HG02943 (cell line): Measurements from ENCODE around the gene RPGRIP1.
"Not testable (repeated sequence)": the region's sequence is repeated elsewhere in the genome, so short reads cannot be mapped to it uniquely, and the experiment has no call there.

Experiments used
- ATAC-seq: cut with Tn5 transposase; IDR thresholded peaks from one replicate; pipeline ENCODE4 v1.9.1; 2021; ENCODE audit warnings: mild to moderate bottlenecking, low read depth, moderate library complexity; ENCODE audit not compliant: unreplicated experiment

The RPGRIP1 gene

DNA sequence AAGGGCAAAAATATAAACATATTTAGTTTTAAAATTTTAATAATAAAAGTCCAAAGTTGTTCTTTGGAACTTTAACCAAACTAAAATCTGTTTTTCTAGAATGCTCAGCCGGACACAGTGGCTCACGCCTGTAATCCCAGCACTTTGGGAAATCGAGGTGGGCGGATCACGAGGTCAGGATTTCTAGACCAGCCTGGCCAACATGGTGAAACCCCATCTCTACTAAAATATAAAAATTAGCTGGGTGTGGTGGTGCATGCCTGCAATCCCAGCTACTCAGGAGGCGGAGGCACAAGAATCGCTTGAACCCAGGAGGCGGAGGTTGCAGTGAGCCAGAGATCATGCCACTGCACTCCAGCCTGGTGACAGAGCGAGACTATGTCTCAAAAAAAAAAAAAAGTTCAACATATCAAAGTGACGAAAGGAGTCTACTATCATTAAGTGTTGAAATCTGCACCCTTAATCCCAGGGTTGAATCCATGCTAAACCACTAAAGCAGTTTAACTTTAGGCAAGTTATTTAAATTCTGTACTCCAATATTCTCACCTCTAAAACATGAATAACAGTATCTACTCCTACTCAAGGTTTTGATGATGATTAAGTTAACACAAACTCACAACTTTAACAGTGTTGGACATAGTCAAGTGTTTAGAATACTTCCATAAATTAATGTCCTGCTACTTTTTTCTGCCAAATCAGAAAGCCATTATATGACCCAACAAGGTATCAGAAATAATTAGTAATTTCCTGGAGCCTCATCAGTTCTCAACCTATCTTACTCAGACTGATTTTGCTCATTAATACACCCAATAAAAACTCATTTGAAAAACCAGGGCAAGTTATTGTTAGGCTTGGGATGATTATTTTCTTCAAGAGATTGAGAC is 21.6 kb upstream of the RPGRIP1 start:
- ATAC-seq, result no peak

DNA sequence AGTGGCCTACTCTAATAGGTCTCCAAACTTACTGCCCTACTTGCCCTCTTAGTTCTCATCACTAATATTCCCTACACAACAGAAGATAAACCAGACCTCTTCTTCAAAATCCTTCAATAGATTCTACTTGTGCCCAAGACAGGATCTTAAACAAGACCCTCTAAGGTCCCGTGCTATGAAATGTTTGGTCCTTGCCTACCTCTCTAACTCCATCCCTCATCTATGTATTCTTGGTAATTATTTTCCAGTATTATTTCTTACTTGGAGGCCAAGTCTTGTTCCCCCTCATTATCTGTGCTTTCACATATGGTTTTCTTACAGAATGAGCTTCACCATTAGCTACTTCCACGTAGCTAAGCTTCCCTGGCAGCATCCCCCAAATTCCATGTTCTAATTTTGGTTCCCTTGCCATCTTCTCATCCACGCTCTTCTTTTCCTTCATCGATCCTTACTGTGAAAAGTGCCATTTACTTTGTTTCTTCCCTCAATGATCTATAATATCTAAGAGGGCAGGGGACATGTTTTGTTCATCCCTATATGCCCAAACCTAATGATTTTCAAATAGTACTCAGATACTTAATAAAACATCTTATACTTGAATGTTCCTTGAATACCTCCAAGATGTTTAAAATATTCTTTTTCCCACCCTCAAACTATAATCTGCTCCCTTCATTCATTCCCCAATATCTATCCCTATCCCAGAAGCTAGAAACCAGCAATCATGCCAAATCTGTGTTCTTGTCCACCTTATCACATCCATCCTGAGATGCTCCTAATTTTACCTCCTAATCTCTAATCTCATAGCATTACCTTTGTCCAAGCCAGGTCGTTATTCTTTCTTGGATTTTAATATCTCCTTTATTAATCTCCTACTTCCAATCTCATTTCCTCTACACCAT is 20.7 kb upstream of the RPGRIP1 start:
- ATAC-seq, result no peak

DNA sequence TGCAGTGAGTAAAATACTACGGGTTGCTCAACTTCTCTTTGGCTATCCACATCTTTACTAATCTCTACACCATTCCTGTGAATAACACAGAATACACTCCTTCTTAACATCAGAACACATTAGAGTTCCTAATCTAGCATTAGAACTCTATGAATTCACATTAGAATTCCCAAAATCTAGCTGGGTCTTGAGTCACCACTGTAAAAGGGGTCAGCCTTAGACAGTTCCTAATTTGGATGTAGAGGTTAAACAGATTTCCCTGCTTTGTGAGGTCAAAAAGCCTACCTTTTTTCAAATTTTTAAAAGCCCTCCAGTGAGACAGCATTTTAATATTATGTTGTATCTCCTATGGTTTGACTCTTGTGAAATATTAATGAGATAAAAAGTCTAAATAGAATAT is 18.1 kb upstream of the RPGRIP1 start:
- ATAC-seq, result no peak

DNA sequence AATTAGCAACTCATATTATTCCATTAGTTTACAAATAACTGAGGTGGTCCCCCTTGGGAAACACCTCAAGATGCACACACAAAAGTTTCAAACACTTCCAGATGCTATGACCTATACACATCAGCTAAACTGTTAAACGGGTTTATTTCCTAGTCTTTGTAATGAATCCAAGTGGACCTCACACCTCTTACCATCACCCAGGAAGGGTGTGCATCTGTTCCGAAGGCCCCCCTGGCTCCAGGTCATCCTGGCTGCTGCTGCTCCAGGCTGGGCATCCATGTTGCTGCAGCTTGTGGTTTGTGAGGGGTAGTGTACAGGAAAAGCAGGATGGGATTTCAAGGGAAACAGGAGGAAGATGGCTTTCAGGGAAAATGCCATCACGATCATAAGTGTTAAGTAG is 17.5 kb upstream of the RPGRIP1 start:
- no peak for ATAC-seq

DNA sequence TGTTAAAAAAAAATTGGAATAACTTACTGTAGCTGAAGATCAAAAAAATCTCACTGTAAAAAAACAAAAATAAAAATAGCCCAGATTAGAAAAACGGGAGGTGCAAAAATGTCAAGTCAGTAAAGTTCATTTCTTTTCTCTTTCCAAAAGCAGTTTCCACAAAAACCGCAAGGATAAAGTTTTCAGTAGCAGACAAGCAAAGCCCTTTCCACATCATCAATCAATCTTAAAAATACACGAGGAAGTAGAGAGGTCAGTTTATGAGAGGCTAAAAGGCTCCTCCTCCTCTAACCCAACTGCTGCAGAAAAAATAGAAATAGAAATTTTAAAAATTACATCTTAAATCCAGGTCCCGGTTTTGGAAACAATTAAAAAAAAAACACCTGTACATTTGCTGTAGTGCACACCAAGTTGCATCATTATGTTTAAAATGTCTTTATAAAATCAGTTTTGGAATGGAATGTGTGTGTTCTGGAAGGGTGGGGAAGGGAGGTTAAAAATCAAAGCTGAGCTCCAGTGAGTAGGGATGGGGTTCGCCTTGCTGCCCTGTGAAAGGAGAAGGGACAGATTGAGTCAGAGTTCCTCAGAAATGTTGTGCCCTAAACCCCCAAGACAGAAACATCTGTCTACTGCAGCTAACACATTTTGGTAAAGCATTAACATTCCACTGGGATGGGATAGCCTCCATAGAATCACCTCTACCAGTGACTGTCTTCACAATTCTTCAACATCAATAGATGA is 16.4 kb upstream of the RPGRIP1 start:
- ATAC-seq, result no peak

DNA sequence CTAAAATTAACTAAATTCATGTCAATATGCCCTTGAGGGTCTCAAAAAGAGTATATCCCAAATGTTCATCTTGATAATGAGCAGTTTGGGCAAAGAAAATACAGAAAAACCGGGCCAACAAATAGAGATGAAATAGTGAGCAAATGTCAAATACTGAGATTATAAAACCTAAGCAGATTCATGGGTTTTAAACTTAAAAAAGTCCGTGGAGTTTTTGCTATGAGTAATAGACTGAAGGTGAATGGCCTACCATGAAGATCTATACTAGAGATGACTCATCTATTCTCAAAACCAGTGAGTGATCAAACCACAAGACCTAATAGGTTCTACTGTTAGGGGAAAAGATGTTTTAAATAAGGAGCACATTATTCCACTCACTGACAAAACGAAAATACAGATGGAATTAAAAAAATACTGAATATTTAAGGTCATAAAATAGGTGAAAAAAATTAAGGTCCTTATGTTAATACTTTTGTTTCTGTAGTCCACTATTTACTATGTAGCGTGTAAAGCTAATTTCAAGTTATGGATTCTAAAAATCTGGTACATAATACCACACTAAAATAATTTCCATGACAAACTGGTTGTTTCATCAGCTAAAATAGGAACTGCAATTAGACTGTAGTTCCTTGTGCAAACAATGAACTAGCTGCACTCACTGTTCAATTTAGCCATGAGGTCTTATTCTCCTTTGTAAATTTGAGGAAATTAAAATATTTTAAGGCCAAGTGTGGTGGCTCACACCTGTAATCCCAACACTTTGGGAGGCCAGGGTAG is 15.7 kb upstream of the RPGRIP1 start:
- no peak for ATAC-seq

DNA sequence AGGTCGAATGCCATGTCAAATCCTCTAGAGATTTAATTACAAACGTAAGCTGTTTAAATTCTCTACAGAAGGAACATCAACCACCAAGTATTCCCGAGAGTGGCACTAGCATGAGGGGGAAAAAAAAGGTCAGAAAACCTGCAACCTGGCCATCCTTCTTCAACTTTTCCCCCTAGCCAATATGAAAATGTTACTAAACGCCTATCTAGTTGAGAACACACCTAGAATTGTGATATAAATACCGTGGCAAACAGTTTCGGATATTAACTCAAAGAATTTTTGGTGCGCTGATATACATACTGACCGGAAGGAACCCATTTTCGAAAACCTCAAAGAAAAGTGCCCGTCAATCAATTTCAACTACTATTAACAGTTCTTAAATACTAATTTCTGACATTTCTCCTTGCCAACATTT is 12.4 kb upstream of the RPGRIP1 start:
- no peak for ATAC-seq

DNA sequence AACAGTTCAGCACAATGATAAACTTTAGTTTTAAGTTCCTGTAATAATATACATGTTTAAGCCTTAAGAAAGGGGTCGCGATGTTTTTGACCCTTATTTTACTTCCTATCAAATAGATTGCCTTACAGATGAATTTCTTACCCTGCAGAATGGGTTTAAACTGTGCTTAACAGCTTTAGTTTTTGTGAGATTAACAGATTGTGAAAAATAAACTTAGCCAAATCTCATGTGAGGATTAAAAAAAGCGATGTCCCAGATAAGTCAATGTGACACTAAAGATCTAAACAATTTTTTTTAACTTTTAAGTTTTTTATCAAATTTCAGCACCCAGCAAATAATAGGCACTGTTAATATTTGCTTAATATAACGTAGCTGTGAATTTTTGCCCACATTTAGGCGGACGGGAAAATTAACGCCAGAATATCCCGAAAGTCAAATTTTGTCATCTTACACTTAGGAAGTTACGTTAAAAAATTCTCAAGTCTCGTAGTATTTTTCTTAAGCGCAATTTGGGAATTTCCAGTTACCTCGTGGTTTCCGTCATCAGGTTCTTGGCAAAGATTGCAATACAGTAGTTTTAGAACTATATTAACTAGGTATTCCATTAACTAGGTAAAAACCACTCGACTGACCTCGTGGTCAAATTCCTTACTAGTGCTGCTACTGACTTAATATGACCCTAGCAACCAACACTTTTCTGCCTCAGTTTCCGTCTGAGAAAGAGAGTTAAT is 11.8 kb upstream of the RPGRIP1 start:
- ATAC-seq, result no peak

DNA sequence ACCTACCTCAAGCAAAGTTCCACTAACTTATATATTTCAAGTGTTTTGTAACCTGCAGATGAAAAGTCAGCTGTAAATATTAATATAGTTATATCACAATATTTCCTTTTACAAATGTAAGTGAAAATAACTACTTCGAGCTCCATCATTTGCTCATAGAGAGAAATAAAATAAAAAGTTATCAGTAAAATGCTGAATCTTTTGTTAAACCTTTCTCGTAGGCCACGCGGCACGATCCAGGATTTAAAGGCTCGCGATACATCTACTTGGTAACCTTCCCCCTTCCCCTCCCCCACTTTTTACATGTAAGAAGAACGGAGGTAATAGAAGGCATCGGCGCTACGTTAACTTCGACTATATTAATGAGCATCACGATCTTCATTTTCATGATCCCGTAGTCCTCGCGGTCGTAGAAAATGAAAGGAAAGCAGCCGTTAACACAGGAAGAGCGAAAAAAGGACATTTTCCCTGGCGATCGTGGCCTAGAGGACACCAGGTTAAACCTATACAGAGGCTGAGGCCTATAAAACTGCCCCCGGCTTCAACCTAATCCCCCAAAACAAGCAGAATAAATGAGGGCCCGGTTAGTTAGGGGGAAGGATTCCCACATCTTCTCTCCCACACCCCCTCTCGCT is 11.1 kb upstream of the RPGRIP1 start:
- ATAC-seq, result no peak

DNA sequence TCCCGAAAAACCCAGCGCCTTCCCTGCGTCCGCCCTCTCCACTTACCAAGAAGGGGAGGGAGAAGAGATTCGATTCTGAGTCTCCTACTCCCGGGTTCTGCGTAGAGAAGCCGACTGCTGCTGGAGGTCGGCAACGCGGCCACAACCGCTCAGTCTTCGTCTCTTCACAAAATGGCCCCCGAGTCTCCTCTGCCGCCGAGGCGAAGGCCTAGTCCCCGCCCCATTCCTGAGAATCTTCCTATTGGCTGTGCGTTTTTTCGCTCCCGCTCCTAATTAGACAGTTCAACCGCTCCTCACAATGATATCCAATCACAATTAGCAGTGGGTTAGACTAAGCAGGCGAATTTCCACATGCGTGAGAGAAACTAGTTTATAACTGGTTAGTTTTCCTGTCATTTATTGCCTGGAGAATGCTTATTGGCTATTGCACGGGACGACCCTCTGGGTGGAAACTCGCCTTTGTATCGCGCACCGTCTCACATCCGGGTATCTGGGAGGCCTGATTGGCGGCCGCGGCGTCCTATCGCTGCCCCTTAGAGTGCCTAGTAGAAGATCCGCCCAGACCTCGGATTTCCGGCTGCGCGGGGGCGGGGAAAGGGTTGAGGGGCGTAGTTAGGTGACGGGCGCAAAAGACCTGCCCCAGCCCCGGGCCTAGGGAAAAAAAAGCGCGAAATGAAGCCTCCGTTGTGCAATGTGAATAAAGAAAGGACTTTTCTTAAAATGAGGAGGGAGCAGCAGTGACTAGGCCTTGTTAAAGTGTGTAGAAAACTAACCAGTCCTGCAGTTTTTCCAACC is 10.4 kb upstream of the RPGRIP1 start, which contains the start of gene HNRNPC:
TSS of gene HNRNPC (minus strand) at position 191 of the 795 bp plus-strand sequence. CDS start 35,249 bp downstream, outside the sequence.
- peak; percentile 93 for ATAC-seq

DNA sequence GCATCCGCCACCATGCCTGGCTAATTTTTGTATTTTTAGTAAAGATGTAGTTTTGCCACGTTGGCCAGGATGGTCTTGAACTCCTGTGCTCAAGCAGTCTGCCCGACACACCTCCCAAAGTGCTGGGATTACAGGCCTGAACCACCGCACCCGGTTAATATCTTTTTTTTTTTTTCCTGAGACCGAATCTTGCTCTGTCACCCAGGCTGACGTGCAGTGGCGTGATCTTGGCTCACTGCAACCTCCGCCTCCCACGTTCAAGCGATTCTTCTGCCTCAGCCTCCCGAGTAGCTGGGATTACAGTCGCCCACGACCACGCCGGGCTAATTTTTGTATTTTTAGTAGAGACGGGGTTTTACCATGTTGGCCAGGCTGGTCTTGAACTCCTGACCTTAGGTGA is 7.2 kb upstream of the RPGRIP1 start:
- not testable (repeated sequence) for ATAC-seq

DNA sequence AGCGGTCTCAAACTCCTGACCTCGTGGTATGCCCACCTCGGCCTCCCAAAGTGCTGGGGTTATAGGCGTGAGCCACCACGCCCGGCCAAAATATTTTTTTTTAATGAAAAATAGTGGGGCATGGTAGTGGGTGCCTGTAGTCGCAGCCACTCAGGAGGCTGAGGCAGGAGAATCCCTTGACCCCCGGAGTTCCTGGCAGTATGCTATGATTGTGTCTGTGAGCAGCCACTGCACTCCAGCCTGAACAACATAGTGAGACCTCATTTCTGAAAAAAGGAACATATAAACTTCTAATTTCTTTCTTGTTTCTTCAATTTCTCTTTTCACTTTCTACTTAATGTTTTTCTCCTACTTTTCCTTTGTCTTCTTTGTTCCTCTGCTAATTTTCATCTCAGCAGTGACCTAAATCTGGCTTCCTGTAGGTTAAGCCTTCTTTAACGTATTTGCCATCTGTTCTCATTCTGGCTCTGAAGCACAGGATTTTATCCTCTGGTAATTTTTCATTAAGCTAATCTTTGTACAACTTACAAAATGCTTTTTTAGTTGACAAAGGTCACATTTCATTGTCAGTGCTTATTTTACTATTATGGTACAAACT is 4.5 kb upstream of the RPGRIP1 start:
- ATAC-seq, result no peak

DNA sequence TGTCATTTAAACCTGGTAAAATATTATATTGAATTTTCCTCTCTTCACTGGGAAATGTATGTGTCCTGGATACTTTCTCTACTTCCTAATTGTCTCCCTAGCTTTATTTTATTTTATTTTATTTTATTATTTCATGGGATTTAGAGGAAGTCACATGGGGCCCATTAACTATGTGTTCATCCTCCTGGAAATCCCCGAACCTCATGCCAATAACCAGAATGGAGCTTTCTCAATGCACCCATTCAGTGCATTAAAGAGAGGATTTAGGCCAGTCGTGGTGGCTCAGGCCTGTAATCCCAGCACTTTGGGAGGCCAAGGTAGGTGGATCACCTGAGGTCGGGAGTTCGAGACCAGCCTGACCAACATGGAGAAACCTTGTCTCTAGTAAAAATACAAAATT is 1.3 kb upstream of the RPGRIP1 start:
- ATAC-seq, result no peak

DNA sequence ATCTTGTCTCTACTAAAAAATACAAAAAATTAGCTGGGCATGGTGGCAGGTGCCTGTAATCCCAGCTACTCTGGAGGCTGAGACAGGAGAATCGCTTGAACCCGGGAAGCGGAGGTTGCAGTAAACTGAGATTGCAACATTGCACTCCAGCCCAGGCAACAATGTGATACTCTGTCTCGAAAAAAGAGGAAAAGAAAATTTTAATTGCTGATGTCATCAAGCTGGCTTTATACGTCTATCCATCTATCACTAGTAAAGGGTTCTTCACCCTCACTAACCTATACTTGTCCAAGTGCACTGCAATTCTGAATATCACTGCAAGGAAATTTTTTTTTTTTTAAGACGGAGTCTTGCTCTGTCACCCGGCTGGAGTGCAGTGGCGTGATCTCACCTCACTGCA is 2.0 kb downstream of the RPGRIP1 start:
- not testable (repeated sequence) for ATAC-seq

DNA sequence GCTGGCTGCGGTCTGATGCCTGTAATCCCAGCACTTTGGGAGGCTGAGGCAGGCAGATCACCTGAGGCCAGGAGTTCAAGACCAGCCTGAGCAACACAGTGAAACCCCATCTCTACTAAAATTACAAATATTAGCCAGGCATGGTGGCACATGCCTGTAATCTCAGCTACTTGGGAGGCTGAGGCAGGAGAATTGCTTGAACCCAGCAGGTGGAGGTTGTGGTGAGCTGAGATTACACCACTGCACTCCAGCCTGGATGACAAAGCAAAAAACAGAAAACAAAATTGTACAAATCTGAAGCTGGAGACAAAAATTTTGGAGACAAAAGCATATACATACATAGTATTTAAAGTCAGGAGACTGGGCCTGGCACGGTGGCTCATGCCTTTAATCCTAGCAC is 6.6 kb downstream of the RPGRIP1 start:
- not testable (repeated sequence) for ATAC-seq

DNA sequence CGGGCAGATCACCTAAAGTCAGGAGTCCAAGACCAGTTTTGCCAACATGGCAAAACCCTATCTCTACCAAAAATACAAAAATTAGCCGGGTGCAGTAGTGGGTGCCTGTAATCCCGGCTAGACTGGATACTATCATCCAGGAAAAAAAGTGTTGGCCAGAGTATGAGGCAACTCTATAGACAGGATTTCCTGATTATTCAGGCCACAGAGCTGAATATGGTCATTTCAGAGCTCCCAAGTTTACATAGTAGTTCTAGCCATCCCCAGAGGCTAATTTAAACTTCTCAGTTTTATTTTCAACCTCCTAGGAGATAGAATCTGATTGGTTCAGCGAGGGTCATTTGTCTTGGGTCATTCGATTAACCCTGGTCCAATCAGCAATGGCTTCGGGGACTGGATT is 7.3 kb downstream of the RPGRIP1 start:
- no peak for ATAC-seq

DNA sequence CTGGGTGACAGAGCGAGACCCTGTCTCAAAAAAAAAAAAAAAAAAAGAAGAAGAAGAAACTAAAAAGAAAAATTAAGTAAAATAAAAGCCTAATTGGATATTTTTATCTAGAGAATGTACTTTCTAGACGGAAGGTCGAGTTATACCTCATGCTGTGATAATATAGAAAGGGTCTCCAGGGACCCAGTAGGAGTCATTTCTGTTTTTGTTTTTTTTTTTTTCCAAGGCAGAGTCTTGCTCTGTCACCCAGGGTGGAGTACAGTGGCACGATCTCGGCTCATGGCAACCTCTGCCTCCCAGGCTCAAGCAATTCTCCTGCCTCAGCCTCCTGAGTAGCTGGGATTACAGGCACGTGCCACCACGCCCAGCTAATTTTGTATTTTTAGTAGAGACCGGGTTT is 14.1 kb downstream of the RPGRIP1 start:
- ATAC-seq, result not testable (repeated sequence)

DNA sequence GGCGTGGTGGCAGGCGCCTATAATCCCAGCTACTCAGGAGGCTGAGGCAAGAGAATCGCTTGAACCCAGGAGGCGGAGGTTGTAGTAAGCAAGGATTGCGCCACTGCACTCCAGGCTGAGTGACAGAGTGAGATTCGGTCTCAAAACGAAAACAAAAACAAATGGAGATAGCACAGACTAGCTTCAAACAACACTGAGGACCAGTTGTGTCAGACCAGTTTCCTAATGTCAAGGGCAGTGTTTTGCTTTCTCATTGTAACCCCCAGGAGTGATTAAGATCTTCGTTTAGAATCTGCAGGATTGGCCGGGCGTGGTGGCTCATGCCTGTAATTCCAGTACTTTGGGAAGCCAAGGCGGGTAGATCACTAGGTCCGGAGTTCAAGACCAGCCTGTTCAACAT is 18.5 kb downstream of the RPGRIP1 start:
- no peak for ATAC-seq
